ENCODE measurements around the gene MRPL4.

Gene MRPL4

GRCh38 chr19:10291554-10292205, 39.7 kb downstream of the MRPL4 start:
- H3K27me3 ChIP-seq (ENCODE audit: low read depth, low read length), result peaks cover 83% of the 10 kb centered on the region
- H3K4me3 ChIP-seq (ENCODE audit: low read depth in 1 of 2, low read length in 2 of 2), result peak overlapping the region; percentile 47 to 60
- no peak overlapping the region for H3K27ac ChIP-seq (ENCODE audit: low read length)
- H3K36me3 ChIP-seq (ENCODE audit: control insufficient read depth in 1 of 2, insufficient read depth in 2 of 2, low read length in 2 of 2), result no peaks in the 10 kb centered on the region
- no peaks in the 10 kb centered on the region for H3K9me3 ChIP-seq (ENCODE audit: control insufficient read depth in 1 of 2, low read length in 2 of 2)
- H3K4me1 ChIP-seq (ENCODE audit: control insufficient read depth in 1 of 2, insufficient read depth in 2 of 2, low read length in 2 of 2), result peaks cover 5 to 80% of the 10 kb centered on the region in 2 donors

GRCh38 chr19:10292206-10292788, 40.3 kb downstream of the MRPL4 start:
- Histone ChIP-seq H3K4me1 (ENCODE audit: control insufficient read depth in 1 of 2, insufficient read depth in 2 of 2, low read length in 2 of 2) (peaks cover 5 to 73% of the 10 kb centered on the region in 2 donors), H3K9me3 (ENCODE audit: control insufficient read depth in 1 of 2, low read length in 2 of 2) (no peaks in the 10 kb centered on the region), H3K36me3 (ENCODE audit: control insufficient read depth in 1 of 2, insufficient read depth in 2 of 2, low read length in 2 of 2) (no peaks in the 10 kb centered on the region), H3K27me3 (ENCODE audit: low read depth, low read length) (peaks cover 83% of the 10 kb centered on the region), H3K27ac (ENCODE audit: low read length) (no peak overlapping the region), H3K4me3 (ENCODE audit: low read depth in 1 of 2, low read length in 2 of 2) (peak overlapping the region; percentile 47 to 60)

GRCh38 chr19:10292789-10293636, 41.0 kb downstream of the MRPL4 start:
- Histone ChIP-seq H3K27me3 (ENCODE audit: low read depth, low read length) (peaks cover 76% of the 10 kb centered on the region), H3K27ac (ENCODE audit: low read length) (no peak overlapping the region), H3K36me3 (ENCODE audit: control insufficient read depth in 1 of 2, insufficient read depth in 2 of 2, low read length in 2 of 2) (no peaks in the 10 kb centered on the region), H3K9me3 (ENCODE audit: control insufficient read depth in 1 of 2, low read length in 2 of 2) (no peaks in the 10 kb centered on the region), H3K4me3 (ENCODE audit: low read depth in 1 of 2, low read length in 2 of 2) (peak overlapping the region; percentile 21 to 60), H3K4me1 (ENCODE audit: control insufficient read depth in 1 of 2, insufficient read depth in 2 of 2, low read length in 2 of 2) (peaks cover 5 to 66% of the 10 kb centered on the region in 2 donors)

- H3K9me3 ChIP-seq (ENCODE audit: control insufficient read depth in 1 of 2, low read length in 2 of 2), result no peaks in the 10 kb centered on the region
- H3K36me3 ChIP-seq (ENCODE audit: control insufficient read depth in 1 of 2, insufficient read depth in 2 of 2, low read length in 2 of 2), result no peaks in the 10 kb centered on the region
- peaks cover 5 to 60% of the 10 kb centered on the region in 2 donors for H3K4me1 ChIP-seq (ENCODE audit: control insufficient read depth in 1 of 2, insufficient read depth in 2 of 2, low read length in 2 of 2)
- H3K27me3 ChIP-seq (ENCODE audit: low read depth, low read length), result peaks cover 71% of the 10 kb centered on the region
- H3K4me3 ChIP-seq (ENCODE audit: low read depth in 1 of 2, low read length in 2 of 2), result no peak overlapping the region
- no peak overlapping the region for H3K27ac ChIP-seq (ENCODE audit: low read length)
These were observed 41.8 kb downstream of the MRPL4 start for GRCh38 chr19:10293637-10294367.

- Histone ChIP-seq H3K9me3 (ENCODE audit: control insufficient read depth in 1 of 2, low read length in 2 of 2) (no peaks in the 10 kb centered on the region), H3K4me3 (ENCODE audit: low read depth in 1 of 2, low read length in 2 of 2) (no peak overlapping the region), H3K4me1 (ENCODE audit: control insufficient read depth in 1 of 2, insufficient read depth in 2 of 2, low read length in 2 of 2) (peaks cover 5 to 55% of the 10 kb centered on the region in 2 donors), H3K27ac (ENCODE audit: low read length) (no peak overlapping the region), H3K36me3 (ENCODE audit: control insufficient read depth in 1 of 2, insufficient read depth in 2 of 2, low read length in 2 of 2) (no peaks in the 10 kb centered on the region), H3K27me3 (ENCODE audit: low read depth, low read length) (peaks cover 66% of the 10 kb centered on the region)
These were observed 42.3 kb downstream of the MRPL4 start for GRCh38 chr19:10294368-10294697.

GRCh38 chr19:10295305-10295846, 43.4 kb downstream of the MRPL4 start:
- Histone ChIP-seq H3K36me3 (ENCODE audit: control insufficient read depth in 1 of 2, insufficient read depth in 2 of 2, low read length in 2 of 2) (no peaks in the 10 kb centered on the region), H3K4me3 (ENCODE audit: low read depth in 1 of 2, low read length in 2 of 2) (peak overlapping the region; percentile 46 to 57), H3K9me3 (ENCODE audit: control insufficient read depth in 1 of 2, low read length in 2 of 2) (no peaks in the 10 kb centered on the region), H3K27ac (ENCODE audit: low read length) (no peak overlapping the region), H3K4me1 (ENCODE audit: control insufficient read depth in 1 of 2, insufficient read depth in 2 of 2, low read length in 2 of 2) (peaks cover under 1 to 44% of the 10 kb centered on the region in 2 donors), H3K27me3 (ENCODE audit: low read depth, low read length) (peaks cover 58% of the 10 kb centered on the region)

- H3K4me1 ChIP-seq (ENCODE audit: control insufficient read depth in 1 of 2, insufficient read depth in 2 of 2, low read length in 2 of 2), result peaks cover 0 to 38% of the 10 kb centered on the region in 2 donors
- H3K27me3 ChIP-seq (ENCODE audit: low read depth, low read length), result peaks cover 52% of the 10 kb centered on the region
- H3K27ac ChIP-seq (ENCODE audit: low read length), result no peak overlapping the region
- peak overlapping the region; percentile 46 to 57 for H3K4me3 ChIP-seq (ENCODE audit: low read depth in 1 of 2, low read length in 2 of 2)
- H3K9me3 ChIP-seq (ENCODE audit: control insufficient read depth in 1 of 2, low read length in 2 of 2), result no peaks in the 10 kb centered on the region
- no peaks in the 10 kb centered on the region for H3K36me3 ChIP-seq (ENCODE audit: control insufficient read depth in 1 of 2, insufficient read depth in 2 of 2, low read length in 2 of 2)
These were observed 44.0 kb downstream of the MRPL4 start for GRCh38 chr19:10295847-10296591.

GRCh38 chr19:10299545-10300458, 47.8 kb downstream of the MRPL4 start:
- H3K4me1 ChIP-seq (ENCODE audit: control insufficient read depth in 1 of 2, insufficient read depth in 2 of 2, low read length in 2 of 2), result peaks cover 0 to 15% of the 10 kb centered on the region in 2 donors
- H3K36me3 ChIP-seq (ENCODE audit: control insufficient read depth in 1 of 2, insufficient read depth in 2 of 2, low read length in 2 of 2), result peaks cover 0 to under 1% of the 10 kb centered on the region in 2 donors
- H3K27ac ChIP-seq (ENCODE audit: low read length), result no peak overlapping the region
- H3K9me3 ChIP-seq (ENCODE audit: control insufficient read depth in 1 of 2, low read length in 2 of 2), result no peaks in the 10 kb centered on the region
- peaks cover 15% of the 10 kb centered on the region for H3K27me3 ChIP-seq (ENCODE audit: low read depth, low read length)
- no peak overlapping the region for H3K4me3 ChIP-seq (ENCODE audit: low read depth in 1 of 2, low read length in 2 of 2)

- no peak overlapping the region for H3K27ac ChIP-seq (ENCODE audit: low read length)
- no peaks in the 10 kb centered on the region for H3K4me1 ChIP-seq (ENCODE audit: control insufficient read depth in 1 of 2, insufficient read depth in 2 of 2, low read length in 2 of 2)
- H3K36me3 ChIP-seq (ENCODE audit: control insufficient read depth in 1 of 2, insufficient read depth in 2 of 2, low read length in 2 of 2), result peaks cover 0 to 13% of the 10 kb centered on the region in 2 donors
- no peaks in the 10 kb centered on the region for H3K9me3 ChIP-seq (ENCODE audit: control insufficient read depth in 1 of 2, low read length in 2 of 2)
- H3K4me3 ChIP-seq (ENCODE audit: low read depth in 1 of 2, low read length in 2 of 2), result no peak overlapping the region
- H3K27me3 ChIP-seq (ENCODE audit: low read depth, low read length), result no peaks in the 10 kb centered on the region
These were observed 53.3 kb downstream of the MRPL4 start for GRCh38 chr19:10305139-10305806.

All from muscle layer of duodenum (tissue), 2 donors.